T-helper 1 cell treated with Interleukin-12 subunit alpha and Interleukin-12 subunit beta and Interleukin-4 antibody, amounts not matched to agents 30 μg/mL and 1 μg/mL, for 36 hours (primary cell): ENCODE data around the gene SMIM36.
"Not testable (repeated sequence)": the region's sequence is repeated elsewhere in the genome, so short reads cannot be mapped to it uniquely, and the experiment has no call there.

Source experiments
- H3K27ac Mint-ChIP-seq: one replicate; pipeline ENCODE4 v1.8.0; 2021; ENCODE audit warnings: mild to moderate bottlenecking, mixed read lengths
- H3K27me3 Mint-ChIP-seq: one replicate; pipeline ENCODE4 v1.8.0; 2021; ENCODE audit warnings: low read depth, mixed read lengths
- H3K36me3 Mint-ChIP-seq: one replicate; pipeline ENCODE4 v1.8.0; 2021; ENCODE audit warnings: low read depth, mixed read lengths
- H3K4me1 Mint-ChIP-seq: one replicate; pipeline ENCODE4 v1.8.0; 2021; ENCODE audit warnings: low read depth, mixed read lengths
- H3K4me3 Mint-ChIP-seq: one replicate; pipeline ENCODE4 v1.8.0; 2021; ENCODE audit warnings: mild to moderate bottlenecking, moderate library complexity, mixed read lengths
- H3K9me3 Mint-ChIP-seq: one replicate; pipeline ENCODE4 v1.8.0; 2021; ENCODE audit warnings: mixed read lengths

The SMIM36 gene

GRCh38 chr17:55453839-55454557, 57.3 kb downstream of the SMIM36 start:
- H3K4me3 Mint-ChIP-seq, result no peak overlapping the region
- H3K27ac Mint-ChIP-seq, result no peak overlapping the region
- H3K4me1 Mint-ChIP-seq, result peaks cover 19% of the 10 kb centered on the region
- H3K36me3 Mint-ChIP-seq, result no peaks in the 10 kb centered on the region
- no peaks in the 10 kb centered on the region for H3K9me3 Mint-ChIP-seq
- peaks cover 8% of the 10 kb centered on the region for H3K27me3 Mint-ChIP-seq

- H3K36me3 Mint-ChIP-seq, result no peaks in the 10 kb centered on the region
Observed at GRCh38 chr17:55452139-55452790, 59.0 kb downstream of the SMIM36 start.

DNA sequence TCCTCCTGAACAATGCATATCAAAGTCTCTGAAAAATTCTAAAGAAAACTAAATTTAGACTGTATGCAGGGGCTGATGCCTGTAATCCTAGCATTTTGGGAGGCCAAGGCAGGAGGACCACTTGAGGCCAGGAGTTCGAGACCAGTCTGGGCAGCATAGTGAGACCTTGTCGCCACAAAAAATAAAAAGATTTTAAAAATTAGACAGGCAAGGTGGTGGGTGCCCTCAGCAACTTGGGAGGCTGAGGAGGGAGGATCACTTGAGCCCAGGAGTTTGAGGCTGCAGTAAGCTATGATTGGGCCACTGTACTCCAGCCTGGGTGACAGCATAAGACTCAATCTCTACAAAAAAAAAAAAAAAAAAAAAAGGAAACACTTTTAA, 59.5 kb downstream of the SMIM36 start:
- Mint-ChIP-seq H3K4me1 (peaks cover 16% of the 10 kb centered on the region), H3K27ac (no peak overlapping the region), H3K4me3 (no peak overlapping the region), H3K27me3 (peaks cover 8% of the 10 kb centered on the region), H3K9me3 (no peaks in the 10 kb centered on the region), H3K36me3 (no peaks in the 10 kb centered on the region)

More at GRCh38 chr17:55452139-55452790, 59.0 kb downstream of the SMIM36 start:
- no peak overlapping the region for H3K27ac Mint-ChIP-seq
- H3K4me3 Mint-ChIP-seq, result no peak overlapping the region
- H3K4me1 Mint-ChIP-seq, result peaks cover 16% of the 10 kb centered on the region
- H3K27me3 Mint-ChIP-seq, result peaks cover 8% of the 10 kb centered on the region
- H3K9me3 Mint-ChIP-seq, result no peaks in the 10 kb centered on the region

DNA sequence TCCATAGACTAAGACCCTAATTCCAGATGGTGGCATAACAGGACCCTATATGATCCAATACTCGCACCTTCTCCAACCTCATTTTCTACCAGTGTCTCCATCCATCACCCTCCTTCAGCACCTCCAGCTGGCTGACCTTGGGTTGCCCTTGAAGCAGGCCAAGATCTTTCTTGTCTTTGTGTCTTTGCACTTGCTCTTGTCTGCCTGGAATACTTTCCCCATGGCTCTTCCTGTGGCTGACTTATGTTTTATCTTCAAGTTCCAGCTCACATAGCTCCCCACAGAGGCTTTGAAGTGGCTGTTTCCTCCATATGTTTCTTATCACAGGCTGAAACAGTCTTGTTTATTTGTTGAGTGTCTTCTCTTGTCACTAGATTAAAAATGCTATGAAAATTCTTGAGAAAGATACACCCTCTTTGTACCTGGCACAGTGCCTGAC, 60.0 kb downstream of the SMIM36 start:
- peaks cover 8% of the 10 kb centered on the region for H3K27me3 Mint-ChIP-seq
- H3K27ac Mint-ChIP-seq, result no peak overlapping the region
- no peak overlapping the region for H3K4me3 Mint-ChIP-seq
- peaks cover 16% of the 10 kb centered on the region for H3K4me1 Mint-ChIP-seq
- no peaks in the 10 kb centered on the region for H3K36me3 Mint-ChIP-seq
- H3K9me3 Mint-ChIP-seq, result no peaks in the 10 kb centered on the region

- no peak overlapping the region for H3K27ac Mint-ChIP-seq
- H3K36me3 Mint-ChIP-seq, result no peaks in the 10 kb centered on the region
- H3K4me3 Mint-ChIP-seq, result no peak overlapping the region
- H3K27me3 Mint-ChIP-seq, result peaks cover 5% of the 10 kb centered on the region
- H3K4me1 Mint-ChIP-seq, result peaks cover 16% of the 10 kb centered on the region
- no peaks in the 10 kb centered on the region for H3K9me3 Mint-ChIP-seq
Observed at GRCh38 chr17:55450232-55450825, 60.9 kb downstream of the SMIM36 start.

DNA sequence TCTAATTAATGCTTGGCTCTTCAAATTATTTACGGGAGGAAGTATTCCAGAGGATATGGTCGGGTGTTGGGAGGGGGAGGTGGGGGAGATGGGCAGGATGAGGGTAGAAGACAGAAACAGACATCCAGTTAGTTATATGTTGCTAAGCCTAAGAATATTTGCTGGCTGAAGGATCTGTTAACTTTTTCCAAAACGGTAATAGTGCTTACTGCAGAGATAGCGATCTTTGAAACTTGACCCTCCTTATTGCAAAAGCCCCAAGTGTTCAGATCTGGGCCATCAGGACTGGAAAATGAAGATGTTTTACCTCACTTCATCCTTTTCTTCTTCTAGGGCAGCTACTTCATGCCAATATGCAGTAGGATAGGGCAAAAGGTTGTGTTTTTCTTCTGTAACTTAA, 62.6 kb downstream of the SMIM36 start:
- Mint-ChIP-seq H3K36me3 (no peaks in the 10 kb centered on the region), H3K27me3 (peaks cover under 1% of the 10 kb centered on the region), H3K9me3 (no peaks in the 10 kb centered on the region), H3K4me3 (no peak overlapping the region), H3K27ac (no peak overlapping the region), H3K4me1 (peaks cover 16% of the 10 kb centered on the region)

GRCh38 chr17:55446581-55447205, 64.6 kb downstream of the SMIM36 start:
- Mint-ChIP-seq H3K36me3 (no peaks in the 10 kb centered on the region), H3K4me3 (no peak overlapping the region), H3K27me3 (no peaks in the 10 kb centered on the region), H3K4me1 (peaks cover 7% of the 10 kb centered on the region), H3K9me3 (no peaks in the 10 kb centered on the region), H3K27ac (no peak overlapping the region)

- H3K9me3 Mint-ChIP-seq, H3K4me1 Mint-ChIP-seq, H3K27ac Mint-ChIP-seq, H3K27me3 Mint-ChIP-seq, H3K36me3 Mint-ChIP-seq, H3K4me3 Mint-ChIP-seq: not testable (repeated sequence)
Observed at GRCh38 chr17:55446004-55446403, 65.2 kb downstream of the SMIM36 start.

- Mint-ChIP-seq H3K9me3 (no peaks in the 10 kb centered on the region), H3K27me3 (no peaks in the 10 kb centered on the region), H3K4me1 (no peaks in the 10 kb centered on the region), H3K4me3 (no peak overlapping the region), H3K27ac (no peak overlapping the region), H3K36me3 (no peaks in the 10 kb centered on the region)
Observed at GRCh38 chr17:55444471-55445441, 66.5 kb downstream of the SMIM36 start.

DNA sequence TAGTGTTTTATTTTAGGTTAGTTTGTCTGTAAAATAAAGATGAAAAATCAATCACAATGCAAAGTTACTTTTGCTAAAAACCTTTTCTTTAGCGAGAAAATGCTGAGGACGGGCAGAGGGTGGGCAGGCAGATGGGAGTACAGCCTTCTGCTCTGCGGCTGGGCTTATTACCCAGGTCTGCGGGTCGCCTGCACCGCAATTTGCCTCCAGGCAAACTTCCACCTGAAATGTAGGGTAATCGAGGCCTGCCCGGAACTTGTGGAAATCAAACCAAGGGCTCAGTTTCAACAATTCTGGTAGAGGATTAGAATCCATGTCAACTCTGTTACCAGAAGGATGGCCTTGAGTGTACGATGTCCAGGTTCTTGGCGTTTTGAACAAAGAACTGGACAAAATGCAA, 67.3 kb downstream of the SMIM36 start:
- no peaks in the 10 kb centered on the region for H3K9me3 Mint-ChIP-seq
- peaks cover 2% of the 10 kb centered on the region for H3K27me3 Mint-ChIP-seq
- H3K27ac Mint-ChIP-seq, result no peak overlapping the region
- no peak overlapping the region for H3K4me3 Mint-ChIP-seq
- no peaks in the 10 kb centered on the region for H3K4me1 Mint-ChIP-seq
- H3K36me3 Mint-ChIP-seq, result no peaks in the 10 kb centered on the region

DNA sequence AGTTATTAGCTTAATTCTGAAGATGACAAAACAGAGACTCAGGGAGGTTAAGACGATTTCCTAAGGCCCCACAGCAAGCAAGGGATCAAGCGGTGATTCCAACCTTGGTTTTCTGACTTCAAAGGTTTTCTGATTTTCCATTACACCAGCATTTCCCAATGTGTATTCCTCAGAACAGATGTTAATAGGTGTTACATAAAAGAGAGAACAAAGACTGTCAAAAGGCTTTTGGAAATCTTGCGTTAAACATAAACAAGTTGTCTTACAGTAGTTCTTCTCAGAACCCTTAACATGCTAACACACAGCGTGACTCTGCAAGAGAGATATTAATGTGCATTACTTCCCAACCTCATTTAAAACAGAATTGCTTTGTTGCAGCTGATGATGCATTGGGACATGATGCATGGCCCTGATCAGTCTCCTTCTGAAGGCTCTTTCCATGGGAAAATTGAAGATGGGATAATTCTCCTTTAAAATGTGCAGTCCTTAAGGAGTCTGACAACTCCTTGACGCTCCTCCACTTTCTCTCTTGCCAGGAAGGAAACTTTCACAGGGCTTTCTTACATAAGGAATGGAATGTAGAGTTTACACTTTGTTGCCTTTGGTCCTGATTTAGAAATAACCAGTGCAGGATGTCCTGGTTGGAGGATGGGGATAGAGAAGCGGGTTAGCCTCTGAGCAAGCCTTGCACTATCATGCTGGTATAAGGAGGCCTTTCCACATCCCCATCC, 68.1 kb downstream of the SMIM36 start:
- no peaks in the 10 kb centered on the region for H3K4me1 Mint-ChIP-seq
- no peaks in the 10 kb centered on the region for H3K9me3 Mint-ChIP-seq
- no peaks in the 10 kb centered on the region for H3K36me3 Mint-ChIP-seq
- H3K27ac Mint-ChIP-seq, result no peak overlapping the region
- no peak overlapping the region for H3K4me3 Mint-ChIP-seq
- H3K27me3 Mint-ChIP-seq, result peaks cover 2% of the 10 kb centered on the region

- Mint-ChIP-seq H3K9me3 (no peaks in the 10 kb centered on the region), H3K27ac (no peak overlapping the region), H3K27me3 (peaks cover 2% of the 10 kb centered on the region), H3K4me3 (no peak overlapping the region), H3K4me1 (no peaks in the 10 kb centered on the region), H3K36me3 (no peaks in the 10 kb centered on the region)
Observed at GRCh38 chr17:55442462-55442861, 68.8 kb downstream of the SMIM36 start.

GRCh38 chr17:55441544-55441943, 69.7 kb downstream of the SMIM36 start:
- Mint-ChIP-seq H3K36me3 (no peaks in the 10 kb centered on the region), H3K27me3 (peaks cover 2% of the 10 kb centered on the region), H3K27ac (no peak overlapping the region), H3K4me1 (peaks cover 6% of the 10 kb centered on the region), H3K4me3 (no peak overlapping the region), H3K9me3 (no peaks in the 10 kb centered on the region)
